PC-3 (cell line): ENCODE results near the gene CSNK1E. TPM values are rescaled to one million over a fixed set of nuclear protein-coding genes. Genes with fewer than 3 reads are reported as not detected.

Experiments
- ATAC-seq: fragments of 200-7000 bp; cut with Tn5 transposase; 2 replicates; pipeline ENCODE4 v1.9.1; 2020; ENCODE audit warnings: mild to moderate bottlenecking, moderate library complexity
- BruUV-seq: library from RNA; stranded (reverse); fragments of 400-500 nt; replicated peaks from 2 replicates; lab custom pipeline; 2021; lab: Mats Ljungman, UMichigan
- CTCF ChIA-PET: fragments of 300-600 bp; sonication (Branson Sonifier 250); formaldehyde crosslinking; loops from one replicate; lab custom pipeline; 2022; ENCODE audit warnings: antibody characterized with exemption; lab: Charles Lee
- POLR2A ChIA-PET: fragments of 300-600 bp; sonication (Branson Sonifier 250); formaldehyde crosslinking; loops from one replicate; lab custom pipeline; 2022; ENCODE audit warnings: antibody characterized with exemption; ENCODE audit not compliant: unreplicated experiment; lab: Charles Lee
- DNase-seq: peaks from one replicate; pipeline ENCODE4 v3.0.0-alpha.2; 2015
- H2AFZ ChIP-seq: fragments of 300-600 bp; sonication (generic); 2 replicates; pipeline ENCODE4 v1.6.0; 2016; ENCODE audit warnings: antibody characterized with exemption, low read length
- H3F3A ChIP-seq: fragments of 300-600 bp; sonication (generic); one replicate; pipeline ENCODE4 v1.6.0; 2017; ENCODE audit warnings: antibody characterized with exemption, low read length, control low read depth, mild to moderate bottlenecking; ENCODE audit not compliant: unreplicated experiment
- H3K27ac ChIP-seq: fragments of 300-600 bp; sonication (generic); 2 replicates; pipeline ENCODE4 v1.5.1; 2016; ENCODE audit warnings: mild to moderate bottlenecking, low read length
- H3K27me3 ChIP-seq: fragments of 300-600 bp; sonication (generic); 2 replicates; pipeline ENCODE4 v1.6.1; 2016; ENCODE audit warnings: low read length, mixed read lengths
- H3K36me3 ChIP-seq: fragments of 300-600 bp; sonication (generic); 2 replicates; pipeline ENCODE4 v1.6.1; 2016; ENCODE audit warnings: low read depth, mixed run types, low read length, mixed read lengths
- H3K4me1 ChIP-seq: fragments of 300-600 bp; sonication (generic); 2 replicates; pipeline ENCODE4 v1.5.1; 2016; ENCODE audit warnings: low read length; ENCODE audit not compliant: insufficient read depth
- H3K4me2 ChIP-seq: fragments of 300-600 bp; sonication (generic); 2 replicates; pipeline ENCODE4 v1.6.0; 2016; ENCODE audit warnings: low read length
- H3K4me3 ChIP-seq: fragments of 300-600 bp; sonication (generic); 2 replicates; pipeline ENCODE4 v1.5.1; 2016; ENCODE audit warnings: mild to moderate bottlenecking, low read length, mixed read lengths
- H3K79me2 ChIP-seq: fragments of 300-600 bp; sonication (generic); 2 replicates; pipeline ENCODE4 v1.6.1; 2017; ENCODE audit warnings: low read length, mixed read lengths
- H3K9ac ChIP-seq: fragments of 300-600 bp; sonication (generic); 2 replicates; pipeline ENCODE4 v1.6.0; 2016; ENCODE audit warnings: mild to moderate bottlenecking, low read length
- H3K9me2 ChIP-seq: fragments of 300-600 bp; sonication (generic); replicated peaks from 2 replicates; pipeline ENCODE4 v1.6.1; 2016; ENCODE audit warnings: mixed run types, low read length, mixed read lengths
- H3K9me3 ChIP-seq: fragments of 300-600 bp; sonication (generic); 2 replicates; pipeline ENCODE4 v1.6.1; 2016; ENCODE audit warnings: low read length, mixed read lengths
- H4K20me1 ChIP-seq: fragments of 300-600 bp; sonication (generic); 2 replicates; pipeline ENCODE4 v1.6.1; 2016; ENCODE audit warnings: low read length, mixed read lengths
- CTCF ChIP-seq: fragments of 300-600 bp; sonication (generic); conservative IDR thresholded peaks from 2 replicates; pipeline ENCODE4 v1.5.1; 2017; ENCODE audit warnings: antibody characterized with exemption, low read depth, mild to moderate bottlenecking, low read length
- EZH2 ChIP-seq: fragments of 300-600 bp; sonication (generic); IDR thresholded peaks from one replicate; pipeline ENCODE4 v1.6.1; 2017; ENCODE audit warnings: antibody characterized with exemption, mild to moderate bottlenecking, low read length; ENCODE audit not compliant: unreplicated experiment
- EZH2phosphoT487 ChIP-seq: fragments of 300-600 bp; sonication (generic); IDR thresholded peaks from 2 replicates; pipeline ENCODE4 v1.6.1; 2018; ENCODE audit warnings: mild to moderate bottlenecking, antibody characterized with exemption, low read length, borderline replicate concordance
- intact Hi-C: fragments of 100-400 bp; cut with micrococcal nuclease; formaldehyde crosslinking; loops from 2 replicates; pipeline ENCODE4 v1.9.0; 2023
- total RNA-seq: library from RNA; depleted of rRNA; stranded (reverse); fragments of >200 nt; gene quantifications from 2 replicates; pipeline ENCODE4 v1.2.3, GENCODE V29; 2014

The CSNK1E gene
- total RNA-seq, 1 experiment from 2014 or later: 147 TPM

DNA sequence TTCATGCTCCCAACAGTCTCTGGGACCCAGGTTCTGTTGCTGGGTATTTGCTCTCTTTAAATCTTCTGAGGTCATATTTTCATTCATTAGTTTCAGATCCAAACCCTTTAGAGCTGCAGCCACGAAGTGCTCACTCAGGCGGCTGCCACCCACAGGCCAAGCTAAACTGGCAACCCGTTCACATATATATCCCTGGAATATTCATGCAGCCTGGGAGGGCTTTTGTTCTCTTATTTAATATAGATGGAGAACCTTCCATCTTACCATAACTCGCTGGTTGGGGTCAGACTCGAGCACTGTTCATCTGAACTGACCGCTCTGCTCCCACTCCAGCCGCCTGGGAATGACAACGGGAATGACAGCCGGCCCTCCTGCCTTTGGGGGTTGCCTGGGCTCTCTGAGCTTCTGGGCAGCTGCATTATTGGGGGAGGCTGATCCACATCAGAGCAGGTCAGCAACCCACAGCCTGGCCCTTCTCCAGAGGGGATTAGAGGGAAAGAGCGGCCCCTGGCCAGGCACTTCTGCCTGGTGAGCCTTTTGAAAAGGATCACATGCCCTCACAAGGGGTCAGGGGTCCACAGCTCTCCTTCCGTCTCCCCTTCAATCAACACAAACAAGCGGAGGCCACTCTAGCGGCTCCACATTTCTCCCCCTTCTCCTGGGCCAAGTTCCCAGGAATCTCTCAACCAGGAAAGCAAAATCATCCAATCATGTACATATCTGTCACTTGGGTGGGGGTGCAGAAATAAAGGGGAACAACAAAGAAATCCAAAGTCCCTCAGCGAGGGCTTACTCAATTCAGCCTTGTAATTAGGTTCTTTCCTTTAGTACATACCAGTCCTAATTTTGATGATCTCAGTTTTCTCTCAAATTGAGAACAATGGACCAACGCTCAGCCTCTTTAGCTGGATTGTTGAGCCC is 56.2 kb downstream of the CSNK1E start:
- Histone ChIP-seq H3K4me3 (no peak overlapping the region), H2AFZ (no peak overlapping the region), H3K27ac (no peak overlapping the region), H4K20me1 (no peaks in the 10 kb centered on the region), H3K9ac (no peak overlapping the region), H3K4me2 (no peak overlapping the region), H3K9me2 (no peaks in the 10 kb centered on the region), H3K4me1 (peaks cover 15% of the 10 kb centered on the region; the same call in 1 of the 2 replicates), H3K79me2 (peaks cover 97% of the 10 kb centered on the region), H3K27me3 (no peaks in the 10 kb centered on the region), H3K36me3 (peaks cover 3% of the 10 kb centered on the region; the same call in 1 of the 2 replicates), H3K9me3 (no peaks in the 10 kb centered on the region), H3F3A (no peaks in the 10 kb centered on the region)
- DNase-seq (no peak), ATAC-seq (no peak)
- ChIA-PET CTCF (no interaction called here), POLR2A (interaction anchor here (0.6 kb wide), 1 partner anchor 20 kb away, joined by 3 read pairs; no protein-coding TSS in a partner anchor)
- intact Hi-C loops: no loop called here
- no peak for TF ChIP-seq CTCF
- TF ChIP-seq EZH2: no peak
- no peak for TF ChIP-seq EZH2phosphoT487
- BruUV-seq: no TSS peak

DNA sequence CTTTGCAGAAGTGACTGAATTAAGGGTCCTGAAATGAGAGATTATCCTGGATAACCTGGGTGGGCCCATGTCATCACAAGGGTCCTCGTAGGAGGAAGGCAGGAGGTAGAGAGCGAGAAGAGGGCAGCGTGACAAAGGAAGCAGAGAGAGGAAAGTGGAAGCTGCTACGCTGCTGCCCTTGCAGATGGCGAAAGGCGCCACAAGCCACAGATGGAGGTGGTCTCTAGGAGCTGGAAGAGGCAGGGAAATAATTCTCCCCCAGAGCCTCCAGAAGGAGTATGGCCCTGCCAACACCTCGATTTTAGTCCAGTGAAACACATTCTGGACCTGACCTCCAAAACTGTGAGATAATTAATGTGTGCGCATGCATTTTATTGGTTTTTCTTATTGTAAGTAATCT is 57.9 kb downstream of the CSNK1E start:
- H3K4me1 ChIP-seq: peaks cover 15% of the 10 kb centered on the region; the same call in 1 of the 2 replicates
- DNase-seq (no peak), ATAC-seq (no peak)
- H3K36me3 ChIP-seq: peaks cover 3% of the 10 kb centered on the region; the same call in 1 of the 2 replicates
- CTCF ChIA-PET: no interaction called here
- BruUV-seq: no TSS peak
- peaks cover 89% of the 10 kb centered on the region for H3K79me2 ChIP-seq
- H3K4me2 ChIP-seq: no peak overlapping the region
- H3K9me3 ChIP-seq: no peaks in the 10 kb centered on the region
- no peak for TF ChIP-seq CTCF
- TF ChIP-seq EZH2: no peak
- no peak for TF ChIP-seq EZH2phosphoT487
- no peaks in the 10 kb centered on the region for H3K9me2 ChIP-seq
- intact Hi-C loops: no loop called here
- H2AFZ ChIP-seq: no peak overlapping the region
- no peaks in the 10 kb centered on the region for H3F3A ChIP-seq
- POLR2A ChIA-PET: no interaction called here
- H4K20me1 ChIP-seq: no peaks in the 10 kb centered on the region
- H3K27ac ChIP-seq: no peak overlapping the region
- no peak overlapping the region for H3K4me3 ChIP-seq
- no peaks in the 10 kb centered on the region for H3K27me3 ChIP-seq
- H3K9ac ChIP-seq: no peak overlapping the region

- Histone ChIP-seq H3K9me3 (no peaks in the 10 kb centered on the region), H3K27ac (no peak overlapping the region), H4K20me1 (no peaks in the 10 kb centered on the region), H3K4me2 (no peak overlapping the region), H3K9ac (no peak overlapping the region), H3F3A (no peaks in the 10 kb centered on the region), H3K4me3 (no peak overlapping the region), H3K79me2 (peaks cover 88% of the 10 kb centered on the region), H2AFZ (no peak overlapping the region), H3K9me2 (no peaks in the 10 kb centered on the region), H3K4me1 (peaks cover 15% of the 10 kb centered on the region; the same call in 1 of the 2 replicates), H3K27me3 (no peaks in the 10 kb centered on the region), H3K36me3 (peaks cover 3% of the 10 kb centered on the region; the same call in 1 of the 2 replicates)
- POLR2A ChIA-PET: no interaction called here
- no peak for ATAC-seq
- no peak for DNase-seq
- CTCF ChIA-PET: no interaction called here
- TF ChIP-seq EZH2: no peak
- no peak for TF ChIP-seq CTCF
- TF ChIP-seq EZH2phosphoT487: no peak
- intact Hi-C loops: no loop called here
- BruUV-seq: no TSS peak
Measured at GRCh38 chr22:38258895-38259294, 58.3 kb downstream of the CSNK1E start.
